VCaP (cell line): Measurements from ENCODE around the gene SOX13.

Experiments used
- H3K27ac ChIP-seq: fragments of 450-650 bp; 2 replicates; pipeline ENCODE4 v1.5.1; 2017
- TF ChIP-seq, protein P1 (sequence below): fragments of 450-650 bp; conservative IDR thresholded peaks from 2 replicates; pipeline ENCODE4 v1.5.1; 2017; ENCODE audit warnings: mild to moderate bottlenecking, moderate library complexity

Gene SOX13

DNA sequence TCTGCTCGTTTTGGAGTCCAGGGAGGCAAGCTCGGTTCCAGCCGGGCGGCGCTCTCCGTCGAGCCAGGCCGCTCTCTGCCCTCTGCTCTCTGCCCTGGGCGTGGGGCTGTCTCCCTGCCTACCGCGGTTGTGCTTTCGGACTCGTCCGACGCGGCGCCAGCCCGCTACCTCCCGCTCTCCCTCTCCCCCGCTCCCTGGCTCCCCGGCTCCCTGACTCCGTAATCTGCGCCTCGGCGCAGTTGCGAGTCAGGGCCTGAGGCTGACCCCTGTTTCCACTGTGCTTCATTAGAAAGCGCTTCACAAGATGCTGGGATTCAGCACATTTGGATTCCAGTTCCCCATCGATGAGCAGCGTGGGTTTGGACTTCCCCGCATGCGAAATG is 2.2 kb downstream of the SOX13 start:
- peak overlapping the region; percentile 81 for H3K27ac ChIP-seq
- TF ChIP-seq, protein P1, sequence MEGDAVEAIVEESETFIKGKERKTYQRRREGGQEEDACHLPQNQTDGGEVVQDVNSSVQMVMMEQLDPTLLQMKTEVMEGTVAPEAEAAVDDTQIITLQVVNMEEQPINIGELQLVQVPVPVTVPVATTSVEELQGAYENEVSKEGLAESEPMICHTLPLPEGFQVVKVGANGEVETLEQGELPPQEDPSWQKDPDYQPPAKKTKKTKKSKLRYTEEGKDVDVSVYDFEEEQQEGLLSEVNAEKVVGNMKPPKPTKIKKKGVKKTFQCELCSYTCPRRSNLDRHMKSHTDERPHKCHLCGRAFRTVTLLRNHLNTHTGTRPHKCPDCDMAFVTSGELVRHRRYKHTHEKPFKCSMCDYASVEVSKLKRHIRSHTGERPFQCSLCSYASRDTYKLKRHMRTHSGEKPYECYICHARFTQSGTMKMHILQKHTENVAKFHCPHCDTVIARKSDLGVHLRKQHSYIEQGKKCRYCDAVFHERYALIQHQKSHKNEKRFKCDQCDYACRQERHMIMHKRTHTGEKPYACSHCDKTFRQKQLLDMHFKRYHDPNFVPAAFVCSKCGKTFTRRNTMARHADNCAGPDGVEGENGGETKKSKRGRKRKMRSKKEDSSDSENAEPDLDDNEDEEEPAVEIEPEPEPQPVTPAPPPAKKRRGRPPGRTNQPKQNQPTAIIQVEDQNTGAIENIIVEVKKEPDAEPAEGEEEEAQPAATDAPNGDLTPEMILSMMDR, result no peak

DNA sequence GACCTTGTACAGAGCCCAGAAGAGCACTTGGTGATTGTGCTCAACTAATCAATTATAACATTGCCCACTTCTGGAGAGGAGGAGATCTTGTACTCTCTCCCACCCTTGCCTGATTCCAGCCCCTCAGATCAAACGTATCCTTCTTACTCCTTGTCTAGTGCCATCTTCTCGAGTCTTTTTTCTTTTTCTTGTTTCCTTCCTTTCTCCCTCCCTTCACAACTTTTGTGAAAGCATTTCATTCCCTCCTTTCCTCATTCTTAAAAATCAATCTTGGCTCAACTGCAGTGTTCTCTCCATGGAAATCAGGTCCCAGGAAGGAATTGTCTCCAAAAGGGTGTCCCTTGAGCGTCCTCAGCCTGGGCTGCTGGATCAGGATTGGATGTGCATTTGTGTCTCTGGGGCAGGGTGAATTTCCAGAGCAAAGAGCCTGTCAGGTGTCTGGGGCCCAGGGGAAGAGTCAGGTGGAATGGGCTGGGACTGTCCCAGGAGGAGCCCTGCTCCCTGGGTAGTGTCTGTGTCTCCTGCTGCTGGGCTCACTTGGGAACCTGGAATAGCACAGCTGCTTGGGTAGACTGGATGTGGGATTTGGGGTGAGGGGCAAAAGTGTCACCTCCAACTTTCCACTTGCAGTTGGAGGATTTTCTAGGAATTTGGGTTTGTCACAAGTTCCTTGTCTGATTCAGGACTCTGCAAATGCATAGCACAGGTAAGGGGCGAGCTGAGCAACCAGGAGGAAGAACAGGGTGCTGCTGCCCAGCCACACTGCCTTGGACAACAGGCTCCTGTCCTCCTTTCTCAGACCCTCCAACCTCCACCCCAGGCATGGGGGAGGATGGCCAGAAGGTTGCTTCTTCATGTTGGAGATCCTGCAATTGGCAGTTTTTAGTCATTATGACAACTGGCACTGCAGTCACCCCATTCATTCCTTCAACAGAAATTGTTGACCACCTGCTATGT is 3.3 kb downstream of the SOX13 start:
- H3K27ac ChIP-seq, result no peak overlapping the region
- TF ChIP-seq, protein P1, result no peak

DNA sequence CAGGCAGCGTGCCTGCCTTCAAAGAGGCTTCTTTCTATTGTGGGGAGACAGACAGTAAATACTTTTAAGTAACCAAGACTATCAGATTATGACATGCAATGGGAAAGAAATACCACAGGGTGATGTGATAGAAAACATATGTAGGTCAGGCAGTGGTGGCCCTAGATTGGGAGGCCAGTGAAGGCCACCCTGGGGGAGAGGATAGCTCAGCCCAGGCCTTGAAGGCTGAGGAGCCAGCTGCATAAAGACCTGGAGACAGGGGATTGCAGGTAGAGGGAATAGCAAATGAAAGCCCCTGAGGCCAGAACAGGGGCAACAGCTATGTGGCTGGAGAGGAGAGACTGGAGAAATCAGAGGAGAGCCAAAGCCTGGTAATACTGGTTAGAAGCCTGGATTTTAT is 4.0 kb downstream of the SOX13 start:
- TF ChIP-seq, protein P1, result no peak
- H3K27ac ChIP-seq, result no peak overlapping the region

DNA sequence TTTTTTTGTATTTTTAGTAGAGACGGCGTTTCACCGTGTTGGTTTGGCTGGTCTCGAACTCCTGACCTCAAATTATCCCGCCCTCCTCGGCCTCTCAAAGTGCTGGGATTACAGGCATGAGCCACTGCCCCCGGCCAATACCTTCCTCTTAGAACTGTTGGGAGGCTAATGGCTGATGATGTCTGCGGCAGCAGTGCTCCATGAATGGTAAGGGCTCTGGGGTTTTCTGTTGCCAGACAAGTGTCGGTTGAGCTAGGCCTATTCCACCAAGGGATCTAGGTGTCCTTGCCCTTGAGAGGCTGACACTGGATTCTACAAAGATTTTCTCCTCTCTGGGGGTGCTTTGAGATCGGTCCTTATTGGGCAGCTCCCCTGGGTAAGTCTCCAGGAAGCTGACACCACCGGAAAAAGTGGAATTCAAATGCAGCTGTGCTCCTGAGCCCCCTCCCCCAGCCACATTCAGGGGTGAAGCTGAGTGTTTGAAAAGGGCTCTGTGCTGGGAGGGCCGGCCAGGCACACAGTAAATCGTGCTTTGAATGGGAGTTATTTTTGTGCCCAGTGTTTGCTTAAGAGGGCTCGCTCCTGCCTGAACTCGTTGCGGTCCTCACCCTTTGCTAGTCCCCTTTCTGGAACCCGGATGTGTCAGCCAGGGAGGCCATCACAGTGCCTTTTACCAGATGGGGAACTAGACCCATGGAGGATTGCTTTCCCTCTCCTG is 5.2 kb downstream of the SOX13 start:
- no peak overlapping the region for H3K27ac ChIP-seq
- TF ChIP-seq, protein P1, result no peak

DNA sequence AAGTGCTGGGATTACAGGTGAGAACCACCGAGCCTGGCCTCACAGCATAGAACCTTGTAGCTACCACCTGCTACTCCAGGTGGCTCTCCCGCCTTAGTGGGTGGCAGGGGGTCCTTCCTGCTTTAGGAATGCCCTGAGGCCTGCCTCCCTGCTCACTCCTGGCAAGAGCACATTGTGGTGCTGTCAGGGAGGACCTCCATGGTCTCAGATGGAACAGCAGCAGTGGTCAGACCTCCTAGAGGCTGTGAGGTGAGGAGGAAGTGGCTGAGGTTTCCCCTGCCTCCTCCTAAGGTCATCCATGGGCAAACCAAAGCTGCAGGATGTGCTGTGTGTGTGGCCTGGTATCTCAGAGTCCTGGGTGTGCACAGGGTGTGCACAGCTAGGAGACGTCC is 6.7 kb downstream of the SOX13 start:
- H3K27ac ChIP-seq, result peak overlapping the region; percentile 19; the same call in 1 of the 2 replicates
- TF ChIP-seq, protein P1, result no peak

DNA sequence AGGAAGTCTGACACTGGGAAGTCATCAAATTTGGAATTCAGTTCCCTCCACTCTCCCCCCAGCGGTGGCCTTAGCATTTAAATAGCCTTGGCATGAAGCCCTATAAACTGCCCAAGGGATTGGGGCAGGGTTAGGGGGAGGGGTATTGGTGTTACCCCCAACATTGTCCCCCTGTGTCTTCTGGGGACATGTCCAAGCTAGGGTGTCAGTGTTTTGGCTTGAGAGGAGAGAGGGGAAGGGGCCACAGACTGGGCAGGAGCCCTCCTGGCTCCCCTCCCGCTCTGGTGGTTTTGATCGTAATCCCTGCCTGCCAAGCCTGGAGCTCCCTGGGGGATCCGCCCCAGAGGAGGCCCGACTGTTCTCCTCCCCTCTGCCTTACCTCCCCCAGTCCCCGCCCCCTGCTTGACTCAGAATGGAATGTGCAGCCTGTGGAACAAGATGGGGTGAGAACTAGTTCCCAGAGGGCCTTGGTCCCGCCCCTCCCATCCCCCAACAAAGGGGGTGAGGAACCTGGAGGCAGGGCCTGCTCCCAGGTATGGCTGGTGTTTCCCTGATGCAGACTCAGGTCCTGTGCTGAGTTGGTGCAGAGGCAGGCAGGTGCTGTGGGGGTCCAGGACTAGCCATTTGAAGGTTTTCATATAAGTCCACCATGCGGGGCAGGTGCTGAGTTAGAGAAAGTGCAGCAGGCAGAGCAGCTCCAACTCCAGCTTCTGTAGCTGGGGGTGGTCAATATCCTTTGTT is 7.4 kb downstream of the SOX13 start:
- TF ChIP-seq, protein P1, result no peak
- H3K27ac ChIP-seq, result peak overlapping the region; percentile 19; the same call in 1 of the 2 replicates
